Fibroblast of pulmonary artery (primary cell): ENCODE data around the gene EYA2.
"Not testable (repeated sequence)": the region's sequence is repeated elsewhere in the genome, so short reads cannot be mapped to it uniquely, and the experiment has no call there.

Experiments used
- DNase-seq: peaks from one replicate; pipeline ENCODE4 v3.0.0-alpha.2; 2010; ENCODE audit warnings: low read depth
- H3K4me3 ChIP-seq: replicated peaks from 2 replicates; pipeline ENCODE4 v1.5.1; 2011; ENCODE audit warnings: low read depth, mild to moderate bottlenecking, control low read depth, low read length, moderate library complexity
- TF ChIP-seq, protein P1 (sequence below): IDR thresholded peaks from 2 replicates; pipeline ENCODE4 v1.5.1; 2011; ENCODE audit warnings: mild to moderate bottlenecking, control low read depth, low read length, inconsistent platforms; ENCODE audit errors: missing control alignments

The EYA2 gene

GRCh38 chr20:47175493-47175892 lies 280.9 kb downstream of the EYA2 start:
- no peak overlapping the region for H3K4me3 ChIP-seq
- TF ChIP-seq, protein P1, sequence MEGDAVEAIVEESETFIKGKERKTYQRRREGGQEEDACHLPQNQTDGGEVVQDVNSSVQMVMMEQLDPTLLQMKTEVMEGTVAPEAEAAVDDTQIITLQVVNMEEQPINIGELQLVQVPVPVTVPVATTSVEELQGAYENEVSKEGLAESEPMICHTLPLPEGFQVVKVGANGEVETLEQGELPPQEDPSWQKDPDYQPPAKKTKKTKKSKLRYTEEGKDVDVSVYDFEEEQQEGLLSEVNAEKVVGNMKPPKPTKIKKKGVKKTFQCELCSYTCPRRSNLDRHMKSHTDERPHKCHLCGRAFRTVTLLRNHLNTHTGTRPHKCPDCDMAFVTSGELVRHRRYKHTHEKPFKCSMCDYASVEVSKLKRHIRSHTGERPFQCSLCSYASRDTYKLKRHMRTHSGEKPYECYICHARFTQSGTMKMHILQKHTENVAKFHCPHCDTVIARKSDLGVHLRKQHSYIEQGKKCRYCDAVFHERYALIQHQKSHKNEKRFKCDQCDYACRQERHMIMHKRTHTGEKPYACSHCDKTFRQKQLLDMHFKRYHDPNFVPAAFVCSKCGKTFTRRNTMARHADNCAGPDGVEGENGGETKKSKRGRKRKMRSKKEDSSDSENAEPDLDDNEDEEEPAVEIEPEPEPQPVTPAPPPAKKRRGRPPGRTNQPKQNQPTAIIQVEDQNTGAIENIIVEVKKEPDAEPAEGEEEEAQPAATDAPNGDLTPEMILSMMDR: no peak
- DNase-seq: no peak

DNA sequence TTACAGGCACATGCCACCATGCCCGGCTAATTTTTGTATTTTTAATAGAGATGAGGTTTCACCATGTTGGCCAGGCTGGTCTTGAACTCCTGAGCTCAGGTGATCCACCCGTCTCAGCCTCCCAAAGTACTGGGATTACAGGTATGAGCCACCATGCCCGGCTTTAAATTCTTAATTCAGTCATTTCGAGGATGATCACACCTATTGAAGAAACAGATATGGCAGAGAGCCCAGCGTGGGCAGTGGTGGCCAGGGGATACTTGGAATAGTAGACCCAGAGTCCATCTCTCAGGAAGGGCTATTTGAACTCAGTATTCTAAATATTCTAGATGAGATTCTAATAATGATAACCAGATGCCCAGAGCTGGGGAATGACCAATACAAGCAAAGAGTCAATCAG lies 281.6 kb downstream of the EYA2 start:
- not testable (repeated sequence) for DNase-seq, H3K4me3 ChIP-seq

DNA sequence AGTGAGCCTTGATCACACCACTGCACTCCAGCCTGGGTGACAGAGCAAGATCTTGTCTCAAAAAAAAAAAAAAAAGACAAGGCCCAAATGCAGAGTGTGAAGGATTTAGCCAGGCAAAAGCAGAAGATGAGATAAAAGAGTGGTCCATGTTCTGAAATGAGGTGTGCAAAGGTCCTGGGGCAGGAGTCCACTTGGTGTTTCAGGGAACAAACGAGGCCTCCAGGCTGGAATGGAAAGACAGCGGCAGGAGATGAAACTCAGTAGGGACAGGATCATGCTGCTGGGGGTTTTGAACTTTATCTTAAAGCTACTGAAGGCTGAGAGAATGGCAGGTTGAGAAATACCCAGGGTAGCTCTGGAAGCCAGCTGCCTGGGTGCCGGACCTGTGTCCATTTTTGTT lies 283.6 kb downstream of the EYA2 start:
- DNase-seq: no peak
- TF ChIP-seq, protein P1: no peak
- H3K4me3 ChIP-seq: no peak overlapping the region

- TF ChIP-seq, protein P1: no peak
- DNase-seq: no peak
- H3K4me3 ChIP-seq: no peak overlapping the region
These were observed 284.2 kb downstream of the EYA2 start for GRCh38 chr20:47178851-47179250.

DNA sequence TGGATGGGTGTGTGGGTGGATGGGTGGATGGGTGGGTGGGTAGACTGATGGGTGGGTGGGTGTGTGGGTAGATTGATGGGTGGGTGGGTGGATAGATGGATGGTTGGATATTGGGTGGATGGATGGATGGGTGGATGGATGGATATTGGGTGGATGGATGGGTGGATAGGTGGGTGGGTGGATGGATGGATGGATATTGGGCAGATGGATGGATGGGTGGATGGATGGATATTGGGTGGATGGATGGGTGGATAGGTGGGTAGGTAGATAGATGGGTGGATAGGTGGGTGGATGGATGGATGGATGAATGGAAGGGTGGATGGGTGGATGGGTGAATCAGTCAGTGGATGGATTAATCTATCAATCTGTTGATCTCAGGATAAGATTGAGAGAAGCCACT lies 284.6 kb downstream of the EYA2 start:
- DNase-seq: no peak
- no peak overlapping the region for H3K4me3 ChIP-seq
- TF ChIP-seq, protein P1: no peak

DNA sequence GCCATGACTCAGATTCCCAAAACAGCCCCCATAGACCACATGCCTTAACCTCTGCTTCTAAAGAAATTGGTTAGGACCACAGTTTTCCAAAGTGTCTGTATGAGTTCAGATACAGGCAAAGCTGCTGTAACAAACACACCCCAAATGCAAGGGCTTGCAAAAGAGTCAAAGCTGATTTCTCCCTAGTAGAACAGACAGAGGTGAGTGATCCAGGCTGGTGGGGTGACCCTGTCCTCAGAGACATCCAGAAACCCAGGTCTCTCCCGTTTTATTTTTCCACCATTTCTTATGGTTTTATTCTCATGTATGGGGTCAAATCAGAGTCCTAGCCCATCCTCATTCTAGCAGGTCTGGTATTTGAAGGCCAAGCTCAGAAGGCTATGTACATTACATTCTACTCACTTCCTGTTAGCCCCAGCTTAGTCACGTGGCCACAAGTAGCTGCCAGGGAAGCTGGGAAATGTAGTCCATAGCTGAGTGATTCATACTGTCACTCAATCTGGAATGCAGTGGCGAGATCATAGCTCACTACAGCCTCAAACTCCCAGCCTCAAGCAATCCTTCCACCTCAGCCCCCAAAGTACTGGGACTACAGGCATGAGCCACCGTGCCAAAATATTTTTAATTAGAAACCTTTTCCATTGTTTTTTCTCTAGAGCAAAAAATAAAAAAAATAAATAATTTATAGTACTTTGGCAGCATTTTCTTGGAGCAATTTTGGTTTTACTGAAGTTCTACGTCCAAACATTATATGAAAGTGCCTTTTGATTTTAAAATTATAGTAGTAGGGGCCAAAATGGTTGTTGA lies 286.6 kb downstream of the EYA2 start:
- peak; percentile 85 for DNase-seq
- H3K4me3 ChIP-seq: no peak overlapping the region
- TF ChIP-seq, protein P1: no peak

- DNase-seq: no peak
- TF ChIP-seq, protein P1: no peak
- H3K4me3 ChIP-seq: no peak overlapping the region
These were observed 288.7 kb downstream of the EYA2 start for GRCh38 chr20:47183367-47183766.
